ENCODE results near the gene GRIK4. TPM values are rescaled to one million over a fixed set of nuclear protein-coding genes. Genes with fewer than 3 reads are reported as not detected.
A peak's percentile ranks its signal among the peaks of the same experiment; 100 is the strongest.

GRIK4 gene
- total RNA-seq, 1 donor from 2014 or later, result not detected

DNA sequence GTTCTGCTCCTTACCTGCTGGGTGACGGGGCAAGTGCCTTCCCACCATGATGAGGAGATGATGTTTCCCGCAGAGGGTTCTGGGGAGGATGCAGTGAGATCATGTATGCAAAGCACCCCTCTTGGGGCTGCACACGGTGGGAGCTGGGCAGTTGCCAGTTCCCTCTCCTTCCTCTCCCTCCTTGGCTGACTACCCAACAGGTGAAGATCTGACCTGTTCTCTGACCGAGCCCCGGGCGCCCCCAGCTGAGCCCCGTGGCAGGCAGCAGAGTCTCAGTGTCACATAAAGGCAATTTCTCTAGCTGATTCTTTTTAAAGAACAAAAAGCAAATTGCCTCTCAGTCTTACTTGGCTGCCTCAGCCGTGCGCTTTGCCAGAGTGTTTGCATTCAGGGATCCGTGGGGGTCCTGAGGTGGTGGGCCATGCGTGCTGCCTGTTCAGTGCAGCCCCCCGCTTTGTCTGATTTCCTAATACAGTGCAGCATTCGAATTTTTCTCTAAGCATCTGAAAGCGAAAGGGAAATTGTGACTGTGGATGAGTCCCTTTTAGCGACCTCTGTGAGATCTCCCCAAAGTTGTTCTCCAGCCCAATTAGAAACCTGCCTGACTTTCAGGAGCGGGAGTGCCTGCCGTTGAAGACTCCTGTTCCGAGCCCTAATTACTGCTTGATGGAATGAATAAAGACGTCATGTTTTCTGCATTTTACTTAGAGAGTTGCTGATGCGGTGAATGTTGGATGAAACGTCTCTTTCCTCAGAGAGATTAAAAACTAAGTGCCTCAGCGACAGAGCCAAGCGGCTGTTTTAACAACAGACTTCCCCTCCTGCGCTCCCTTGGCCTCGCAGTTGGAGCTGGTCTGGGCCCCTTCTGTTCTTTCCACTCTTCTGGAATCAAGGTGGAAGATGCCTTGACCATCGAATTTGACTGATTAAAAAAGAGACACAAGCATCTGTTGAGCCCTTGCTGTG lies 86.0 kb downstream of the GRIK4 start:
- H3K4me1 Mint-ChIP-seq (ENCODE audit: low read depth), result no peaks in the 10 kb centered on the region
- TF ChIP-seq, protein P1, sequence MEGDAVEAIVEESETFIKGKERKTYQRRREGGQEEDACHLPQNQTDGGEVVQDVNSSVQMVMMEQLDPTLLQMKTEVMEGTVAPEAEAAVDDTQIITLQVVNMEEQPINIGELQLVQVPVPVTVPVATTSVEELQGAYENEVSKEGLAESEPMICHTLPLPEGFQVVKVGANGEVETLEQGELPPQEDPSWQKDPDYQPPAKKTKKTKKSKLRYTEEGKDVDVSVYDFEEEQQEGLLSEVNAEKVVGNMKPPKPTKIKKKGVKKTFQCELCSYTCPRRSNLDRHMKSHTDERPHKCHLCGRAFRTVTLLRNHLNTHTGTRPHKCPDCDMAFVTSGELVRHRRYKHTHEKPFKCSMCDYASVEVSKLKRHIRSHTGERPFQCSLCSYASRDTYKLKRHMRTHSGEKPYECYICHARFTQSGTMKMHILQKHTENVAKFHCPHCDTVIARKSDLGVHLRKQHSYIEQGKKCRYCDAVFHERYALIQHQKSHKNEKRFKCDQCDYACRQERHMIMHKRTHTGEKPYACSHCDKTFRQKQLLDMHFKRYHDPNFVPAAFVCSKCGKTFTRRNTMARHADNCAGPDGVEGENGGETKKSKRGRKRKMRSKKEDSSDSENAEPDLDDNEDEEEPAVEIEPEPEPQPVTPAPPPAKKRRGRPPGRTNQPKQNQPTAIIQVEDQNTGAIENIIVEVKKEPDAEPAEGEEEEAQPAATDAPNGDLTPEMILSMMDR (IDR thresholded peaks at IDR 0.05; ENCODE audit: unreplicated experiment), result no peak
- peaks cover 49% of the 10 kb centered on the region for H3K27me3 Mint-ChIP-seq
- no peak for DNase-seq (ENCODE audit: low spot score, unreplicated experiment)
- no peak overlapping the region for H3K4me3 Mint-ChIP-seq (ENCODE audit: low read depth)
- H3K27ac Mint-ChIP-seq, result no peak overlapping the region
- H3K36me3 Mint-ChIP-seq (ENCODE audit: insufficient read depth), result no peaks in the 10 kb centered on the region
- no peaks in the 10 kb centered on the region for H3K9me3 Mint-ChIP-seq (ENCODE audit: low read depth)

GRCh38 chr11:120598517-120599257 lies 87.1 kb downstream of the GRIK4 start:
- DNase-seq (ENCODE audit: low spot score, unreplicated experiment), result no peak
- H3K9me3 Mint-ChIP-seq (ENCODE audit: low read depth), result no peaks in the 10 kb centered on the region
- no peak overlapping the region for H3K4me3 Mint-ChIP-seq (ENCODE audit: low read depth)
- H3K27me3 Mint-ChIP-seq, result peaks cover 45% of the 10 kb centered on the region
- TF ChIP-seq, protein P1 (IDR thresholded peaks at IDR 0.05; ENCODE audit: unreplicated experiment), result no peak
- H3K27ac Mint-ChIP-seq, result no peak overlapping the region
- no peaks in the 10 kb centered on the region for H3K4me1 Mint-ChIP-seq (ENCODE audit: low read depth)
- no peaks in the 10 kb centered on the region for H3K36me3 Mint-ChIP-seq (ENCODE audit: insufficient read depth)

DNA sequence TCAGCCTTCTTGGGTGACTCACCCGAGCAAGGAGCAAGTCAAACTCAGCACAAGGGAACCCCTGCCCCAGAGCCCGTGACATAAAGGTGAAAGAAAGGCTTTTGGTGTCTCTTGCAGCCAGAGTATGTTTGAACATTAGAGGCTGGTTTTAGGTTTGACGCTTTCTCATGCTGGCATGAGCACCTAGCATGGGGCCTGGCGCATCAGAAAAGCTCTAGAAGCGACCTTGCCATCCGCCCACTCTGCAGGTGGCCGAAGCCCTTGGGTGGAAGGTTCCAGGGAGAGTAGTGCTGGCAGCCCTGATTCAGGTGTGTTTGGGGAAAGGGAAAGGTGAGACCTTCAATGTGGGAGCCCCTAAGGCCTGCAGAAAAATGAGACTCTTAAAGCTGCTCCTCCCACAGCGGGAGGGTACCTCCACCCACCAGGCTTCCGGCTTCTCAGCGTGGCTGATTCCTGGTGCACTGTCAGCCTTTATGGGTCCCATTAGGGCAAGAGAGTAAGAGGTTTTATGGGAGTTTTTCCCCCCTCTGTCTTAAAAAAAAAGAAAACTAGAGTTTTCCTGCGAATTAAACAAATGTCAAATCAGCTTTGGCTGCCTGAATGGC lies 88.4 kb downstream of the GRIK4 start:
- DNase-seq (ENCODE audit: low spot score, unreplicated experiment), result no peak
- Mint-ChIP-seq H3K4me1 (ENCODE audit: low read depth) (no peaks in the 10 kb centered on the region), H3K27me3 (peaks cover 47% of the 10 kb centered on the region), H3K27ac (no peak overlapping the region), H3K4me3 (ENCODE audit: low read depth) (no peak overlapping the region), H3K36me3 (ENCODE audit: insufficient read depth) (no peaks in the 10 kb centered on the region), H3K9me3 (ENCODE audit: low read depth) (no peaks in the 10 kb centered on the region)
- TF ChIP-seq, protein P1 (IDR thresholded peaks at IDR 0.05; ENCODE audit: unreplicated experiment), result no peak

GRCh38 chr11:120601536-120601935 lies 90.0 kb downstream of the GRIK4 start:
- TF ChIP-seq, protein P1 (IDR thresholded peaks at IDR 0.05; ENCODE audit: unreplicated experiment), result no peak
- DNase-seq (ENCODE audit: low spot score, unreplicated experiment), result no peak
- no peaks in the 10 kb centered on the region for H3K4me1 Mint-ChIP-seq (ENCODE audit: low read depth)
- H3K9me3 Mint-ChIP-seq (ENCODE audit: low read depth), result no peaks in the 10 kb centered on the region
- H3K4me3 Mint-ChIP-seq (ENCODE audit: low read depth), result no peak overlapping the region
- H3K27me3 Mint-ChIP-seq, result peaks cover 50% of the 10 kb centered on the region
- no peaks in the 10 kb centered on the region for H3K36me3 Mint-ChIP-seq (ENCODE audit: insufficient read depth)
- peak overlapping the region; percentile 6 for H3K27ac Mint-ChIP-seq

GRCh38 chr11:120603071-120603470 lies 91.5 kb downstream of the GRIK4 start:
- TF ChIP-seq, protein P1 (IDR thresholded peaks at IDR 0.05; ENCODE audit: unreplicated experiment), result no peak
- Mint-ChIP-seq H3K4me1 (ENCODE audit: low read depth) (peaks cover 3% of the 10 kb centered on the region), H3K9me3 (ENCODE audit: low read depth) (no peaks in the 10 kb centered on the region), H3K27me3 (peaks cover 50% of the 10 kb centered on the region), H3K27ac (no peak overlapping the region), H3K4me3 (ENCODE audit: low read depth) (no peak overlapping the region), H3K36me3 (ENCODE audit: insufficient read depth) (no peaks in the 10 kb centered on the region)
- DNase-seq (ENCODE audit: low spot score, unreplicated experiment), result no peak
